CD4-positive, alpha-beta T cell treated with Interleukin-4 for 1 hour (primary cell): Measurements from ENCODE around the gene TSPAN14.
"Not testable (repeated sequence)": the region's sequence is repeated elsewhere in the genome, so short reads cannot be mapped to it uniquely, and the experiment has no call there.

Experiments
- DNase-seq, 2 donors: peaks; one replicate each; pipeline ENCODE4 v3.0.0-alpha.2; 2020 to 2022

Gene TSPAN14, protein sequence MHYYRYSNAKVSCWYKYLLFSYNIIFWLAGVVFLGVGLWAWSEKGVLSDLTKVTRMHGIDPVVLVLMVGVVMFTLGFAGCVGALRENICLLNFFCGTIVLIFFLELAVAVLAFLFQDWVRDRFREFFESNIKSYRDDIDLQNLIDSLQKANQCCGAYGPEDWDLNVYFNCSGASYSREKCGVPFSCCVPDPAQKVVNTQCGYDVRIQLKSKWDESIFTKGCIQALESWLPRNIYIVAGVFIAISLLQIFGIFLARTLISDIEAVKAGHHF

DNA sequence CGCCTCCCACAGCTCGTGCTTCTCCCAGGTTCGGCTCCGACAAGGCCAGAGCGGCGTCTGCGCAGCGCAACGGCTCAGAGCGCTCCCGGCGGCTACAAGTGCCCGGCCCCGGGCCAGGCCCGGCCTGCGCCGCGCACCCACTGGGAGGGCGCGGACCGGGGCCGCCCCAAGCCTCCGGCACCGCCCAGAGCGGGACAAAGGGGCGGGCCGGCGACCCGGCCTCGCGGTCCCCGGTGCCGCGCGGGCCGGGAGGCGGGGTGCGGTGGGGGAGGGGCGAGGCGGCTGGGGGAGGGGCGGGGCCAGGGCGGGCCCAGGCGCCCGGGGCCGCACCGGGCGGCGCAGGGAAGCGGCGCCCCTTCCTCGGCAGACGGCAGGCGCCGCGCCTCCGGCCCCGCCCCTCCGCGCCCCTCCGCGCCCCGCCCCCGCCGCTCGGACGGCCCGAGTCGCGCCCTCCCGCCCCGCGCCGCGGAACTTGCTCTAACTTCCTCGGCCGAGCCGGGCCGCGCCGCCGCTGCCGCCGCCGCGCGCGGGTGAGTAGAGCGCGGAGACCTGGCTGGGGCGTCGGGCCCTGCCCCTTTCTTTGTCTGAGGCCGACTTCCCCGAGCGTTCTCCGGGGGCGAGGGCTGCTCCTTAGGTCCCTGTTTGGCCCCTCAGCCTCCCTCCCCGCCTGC lies at the start of gene TSPAN14:
Gene TSPAN14 (plus strand): TSS at position 469 of the 671 bp plus-strand sequence. CDS start 34,924 bp downstream, outside the sequence.
- DNase-seq = peak; percentile 81 to 85

DNA sequence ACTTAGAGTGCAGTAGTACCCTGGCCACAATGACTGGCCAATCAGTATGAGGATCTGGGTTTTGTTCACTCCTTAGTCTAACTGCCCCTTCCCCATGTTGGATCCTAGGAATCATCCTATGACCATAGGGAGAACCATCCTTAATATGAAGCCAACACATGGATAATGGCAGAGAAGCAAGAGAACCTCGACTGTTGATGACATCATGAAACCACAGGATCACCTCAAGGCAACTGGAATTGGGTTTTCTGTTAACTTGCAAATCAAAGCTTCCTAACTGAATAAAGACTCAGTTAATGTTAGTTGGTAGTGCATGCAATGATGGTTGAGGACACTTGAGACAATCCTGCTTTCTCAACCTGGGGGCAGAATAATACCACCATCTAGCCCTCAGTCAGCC lies 49.1 kb upstream of the TSPAN14 start:
- DNase-seq = no peak

DNA sequence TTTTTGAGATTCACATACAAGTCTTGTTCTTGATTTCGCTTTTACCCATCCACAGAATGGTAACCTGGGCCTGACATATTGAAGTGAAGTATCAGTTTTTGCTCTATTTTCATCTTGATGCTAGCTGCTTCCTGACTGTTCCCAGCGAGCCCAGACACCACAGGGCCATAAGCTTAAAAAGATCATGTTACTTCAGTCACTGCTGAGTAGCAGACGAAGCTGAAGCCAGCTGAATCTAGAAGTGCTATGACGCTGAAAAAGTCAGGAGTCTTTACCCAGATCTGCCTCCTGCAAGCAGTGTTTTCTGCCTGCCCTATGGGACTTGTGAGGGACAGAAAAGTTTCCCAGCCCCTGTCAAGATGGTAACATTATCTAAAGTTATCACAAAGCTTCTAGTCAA lies 48.5 kb upstream of the TSPAN14 start:
- no peak for DNase-seq

DNA sequence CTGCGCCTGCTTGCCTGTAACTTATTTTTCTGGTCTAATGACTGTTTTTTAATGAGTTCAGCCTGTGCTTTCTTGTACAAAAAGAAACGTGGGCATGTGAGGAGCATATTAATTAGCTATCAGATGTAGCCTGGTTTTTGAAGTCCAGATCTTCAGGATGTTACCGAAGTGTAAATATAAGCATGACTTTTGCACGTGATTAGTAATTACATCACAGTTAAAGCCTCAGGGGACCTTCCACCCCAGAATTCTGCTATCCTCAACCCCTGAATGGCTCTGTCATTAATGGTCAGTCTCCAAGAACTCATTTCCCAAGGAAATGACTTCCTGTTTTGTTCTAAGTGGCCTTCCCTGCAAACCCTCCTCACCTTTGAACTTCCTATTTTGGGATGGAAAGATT lies 47.9 kb upstream of the TSPAN14 start:
- DNase-seq = no peak

DNA sequence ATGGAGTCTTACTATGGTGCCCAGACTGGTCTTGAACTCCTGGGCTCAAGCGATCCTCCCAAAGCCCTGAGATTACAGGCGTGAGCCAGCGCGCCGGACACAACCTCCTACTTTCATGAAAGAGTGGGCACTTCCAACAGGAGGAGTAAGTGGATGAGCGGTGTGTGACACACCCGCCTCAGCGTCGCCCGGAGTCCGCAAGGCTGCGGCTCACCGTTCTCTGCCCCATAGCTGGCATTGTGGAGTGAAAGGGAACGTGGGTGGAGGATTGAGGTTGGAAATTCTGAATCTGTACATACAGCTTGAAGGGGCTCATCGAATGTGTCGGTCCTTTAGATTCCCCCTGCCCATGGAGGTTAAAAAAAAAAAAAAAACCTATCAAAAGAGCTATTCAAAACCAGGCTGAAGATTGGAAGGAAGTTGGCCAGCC lies 46.3 kb upstream of the TSPAN14 start:
- DNase-seq = peak in 1 of 2 donors; percentile 3

DNA sequence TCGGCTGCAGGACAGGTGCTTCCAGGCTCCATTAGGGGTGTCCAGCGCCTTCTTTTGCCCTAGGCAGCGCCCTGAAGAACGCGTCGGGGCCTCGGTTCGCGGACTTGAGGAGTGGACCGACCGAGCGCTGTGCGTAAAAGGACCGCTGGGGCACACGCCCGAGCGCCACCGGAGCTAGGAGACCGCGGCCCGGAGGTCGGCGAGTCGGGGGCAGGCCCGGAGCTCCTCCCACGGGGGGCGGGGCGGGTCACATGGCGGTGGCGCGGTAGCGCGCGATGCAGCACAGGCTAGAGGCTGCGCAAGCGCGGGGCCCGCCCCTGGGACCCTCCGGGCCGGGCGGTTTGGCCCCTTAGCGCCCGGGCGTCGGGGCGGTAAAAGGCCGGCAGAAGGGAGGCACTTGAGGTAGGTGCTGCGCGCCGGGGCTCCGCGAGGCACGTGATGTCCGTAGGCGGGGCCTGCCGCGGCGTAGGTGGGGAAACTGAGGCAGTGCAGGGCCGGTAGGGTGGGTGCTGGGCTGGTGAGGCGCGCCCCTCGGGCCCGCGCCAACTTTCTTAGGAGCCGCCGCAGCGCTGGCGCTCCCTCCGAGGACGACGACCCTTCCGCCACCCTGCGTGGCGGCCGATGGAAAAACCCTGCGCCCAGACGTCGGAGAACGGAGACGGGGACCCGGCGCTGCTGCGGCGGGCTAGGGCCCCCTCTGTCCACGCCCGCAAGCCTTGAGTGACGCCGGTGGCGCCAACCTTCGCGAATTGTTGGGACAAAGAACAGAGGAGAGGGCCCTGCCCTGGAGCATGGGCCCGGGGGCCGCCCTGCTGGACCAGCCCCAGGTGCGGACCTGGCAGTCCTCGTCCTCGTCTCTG lies 45.6 kb upstream of the TSPAN14 start, which contains the start of gene PRXL2A:
Gene PRXL2A (plus strand): TSS at position 310 of the 860 bp plus-strand sequence. CDS start 11,917 bp downstream, outside the sequence.
- peak; percentile 78 to 79 for DNase-seq

DNA sequence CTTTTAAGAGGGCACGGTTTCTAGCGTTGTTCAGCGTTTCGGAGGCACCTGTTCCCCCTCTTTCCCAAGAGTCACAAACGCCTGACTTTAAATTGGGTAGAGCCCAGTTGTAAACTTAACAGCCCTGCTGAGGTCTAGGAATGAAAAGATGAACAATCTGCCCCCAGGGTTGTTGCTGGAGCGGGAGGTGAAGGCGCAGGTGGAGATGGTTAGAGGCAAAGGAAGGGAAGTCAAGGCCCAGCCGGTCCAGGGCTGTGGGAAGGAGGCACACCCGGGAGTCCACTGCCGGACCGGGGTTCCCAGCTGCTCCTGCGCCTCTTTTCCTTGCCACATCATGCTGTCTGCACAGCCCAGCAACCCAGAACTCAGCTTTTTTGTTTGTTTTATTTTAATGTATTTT lies 45.0 kb upstream of the TSPAN14 start:
- DNase-seq = no peak

DNA sequence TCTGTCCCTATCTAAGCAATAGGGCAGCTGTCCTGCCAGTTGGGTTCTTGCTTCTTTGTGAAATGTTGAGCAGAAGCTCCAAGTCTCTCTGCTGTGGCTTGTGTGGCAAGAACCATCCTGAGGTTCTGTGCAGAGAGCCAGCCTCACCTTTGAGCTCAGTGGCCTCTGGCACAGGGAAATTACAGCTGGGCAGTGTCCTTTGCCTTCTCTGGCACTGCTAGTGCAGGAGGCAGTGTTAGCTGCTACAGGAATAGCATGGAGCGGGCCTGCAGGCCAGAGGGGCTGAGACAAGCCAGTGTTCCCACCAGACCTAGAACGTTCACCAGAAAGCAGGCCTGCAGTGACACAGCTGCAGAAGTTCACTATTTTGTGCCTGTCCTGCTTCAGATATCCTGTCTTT lies 44.0 kb upstream of the TSPAN14 start:
- DNase-seq = no peak

DNA sequence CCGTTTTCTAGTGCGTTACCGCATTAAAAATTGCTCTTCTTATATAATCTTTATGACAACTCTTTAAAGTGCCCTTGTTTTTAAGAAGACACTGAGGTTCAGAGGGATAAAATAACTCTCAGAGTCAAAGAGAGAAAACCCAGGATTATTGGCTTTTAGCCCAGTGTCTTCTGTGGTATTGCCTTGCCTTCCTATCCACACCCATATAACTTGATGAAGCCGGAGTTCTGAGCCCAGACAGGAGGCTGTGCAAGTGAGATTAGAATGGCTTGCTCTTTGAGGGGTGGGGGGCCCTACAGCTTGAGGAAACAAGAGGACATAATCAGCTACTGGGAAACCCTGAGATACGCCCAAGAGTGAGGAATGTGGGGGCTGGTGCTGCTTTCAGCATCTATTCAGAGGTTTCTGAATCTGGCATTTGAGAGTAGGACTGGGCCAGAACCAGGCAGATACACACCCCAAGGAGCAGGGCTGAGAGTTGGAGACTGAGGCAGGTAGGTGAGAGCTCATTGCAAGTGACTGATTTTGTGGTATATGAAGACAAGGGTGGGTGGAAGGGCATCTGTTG lies 43.4 kb upstream of the TSPAN14 start:
- DNase-seq = no peak

DNA sequence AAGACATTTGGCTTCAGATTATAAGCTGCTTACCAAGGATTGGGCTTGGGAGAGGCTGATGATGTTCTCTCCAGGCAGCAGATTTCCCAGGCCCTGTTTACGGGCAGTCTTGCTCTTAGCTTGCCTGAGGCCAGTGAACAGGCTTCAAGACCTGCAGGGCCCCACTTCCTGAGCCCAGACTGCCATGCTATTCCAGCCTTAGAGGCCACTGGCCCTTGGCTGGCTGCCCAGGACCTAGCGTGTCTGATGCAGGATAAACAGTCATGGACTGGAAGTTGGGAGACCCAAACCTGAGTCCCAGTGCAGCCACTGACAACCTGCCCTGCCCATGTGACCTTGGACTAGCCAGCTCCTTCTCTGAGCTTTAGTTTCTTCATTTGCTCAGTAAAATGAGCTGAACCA lies 42.8 kb upstream of the TSPAN14 start:
- no peak for DNase-seq

DNA sequence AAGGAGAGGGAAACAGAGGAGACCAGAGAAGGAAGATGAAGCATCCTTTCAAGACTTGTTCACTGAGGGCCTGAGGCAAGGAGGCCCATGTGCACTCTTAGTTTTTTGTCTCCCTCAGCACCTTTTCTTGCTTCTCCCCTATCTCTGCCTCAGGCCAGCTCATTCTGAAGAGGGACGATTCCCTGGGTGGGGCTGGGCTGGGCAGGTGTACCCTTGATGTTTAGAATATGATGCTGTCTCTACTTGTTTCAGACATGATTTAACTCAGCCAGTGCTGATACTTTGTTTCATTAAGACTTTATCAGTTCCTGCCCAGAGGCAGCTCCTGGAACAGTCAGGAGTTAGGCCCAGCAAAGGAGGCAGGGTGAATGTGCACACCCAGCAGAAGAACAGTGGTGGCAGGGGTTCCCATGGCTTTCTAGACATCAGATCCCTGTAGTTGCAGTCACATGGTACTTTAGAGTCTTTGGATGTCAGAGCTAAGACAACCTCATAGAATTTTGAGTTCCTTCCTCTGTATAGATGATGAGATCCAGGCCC lies 42.4 kb upstream of the TSPAN14 start:
- DNase-seq = no peak

DNA sequence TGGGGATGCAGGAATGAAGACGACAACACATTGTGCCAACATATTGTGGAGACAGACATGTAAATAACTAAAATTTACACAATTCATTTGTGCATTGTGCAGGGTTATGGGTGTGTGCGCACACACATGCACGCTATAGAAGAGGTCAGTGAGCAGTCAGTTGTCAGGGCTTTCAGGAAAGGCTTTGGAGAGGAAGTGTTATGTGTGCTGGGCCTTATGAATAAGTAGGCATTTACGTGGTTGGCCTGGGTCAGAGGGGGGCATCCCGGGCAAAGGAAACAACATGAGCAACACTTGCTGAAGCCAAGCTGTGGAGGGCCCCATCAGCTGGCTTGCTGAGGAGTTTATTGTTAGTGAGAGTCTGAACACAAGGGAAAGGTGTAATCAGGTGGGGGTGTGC lies 41.6 kb upstream of the TSPAN14 start:
- no peak for DNase-seq

DNA sequence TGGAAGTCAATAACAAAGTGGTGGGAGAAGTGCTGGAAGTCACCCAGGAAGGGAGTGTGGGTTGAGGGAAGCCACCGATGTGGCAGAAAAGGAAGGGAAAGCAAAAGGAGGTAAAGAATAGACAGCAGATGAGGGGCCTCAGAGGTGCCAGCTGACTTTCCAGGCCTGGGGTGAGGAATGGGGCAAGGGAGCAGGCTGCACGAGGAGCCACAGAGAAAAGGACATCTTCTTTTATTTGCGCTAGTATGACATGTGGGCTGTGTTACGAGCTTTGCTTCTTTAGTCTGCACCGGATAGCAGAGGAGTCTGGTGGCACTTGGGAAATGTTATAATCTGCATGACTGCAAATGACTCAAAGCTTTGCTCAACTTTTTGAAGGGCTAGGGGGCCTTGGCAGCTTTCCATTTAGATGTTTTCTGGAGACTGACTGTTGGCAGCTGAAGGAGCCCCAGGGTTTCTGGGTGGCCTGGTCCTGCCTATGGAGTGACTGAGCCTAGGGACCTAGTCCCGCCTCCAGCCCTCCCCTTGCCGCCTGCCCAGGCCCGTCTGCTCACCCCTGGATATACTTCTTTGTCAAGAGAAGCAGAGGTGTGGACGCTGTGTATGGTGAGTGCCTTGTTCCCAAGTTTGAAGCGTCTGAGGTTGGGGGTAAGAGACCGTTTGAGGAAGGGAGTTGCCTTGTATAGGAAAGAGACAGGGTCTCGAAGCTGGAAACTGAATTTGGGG lies 40.7 kb upstream of the TSPAN14 start:
- DNase-seq = no peak

DNA sequence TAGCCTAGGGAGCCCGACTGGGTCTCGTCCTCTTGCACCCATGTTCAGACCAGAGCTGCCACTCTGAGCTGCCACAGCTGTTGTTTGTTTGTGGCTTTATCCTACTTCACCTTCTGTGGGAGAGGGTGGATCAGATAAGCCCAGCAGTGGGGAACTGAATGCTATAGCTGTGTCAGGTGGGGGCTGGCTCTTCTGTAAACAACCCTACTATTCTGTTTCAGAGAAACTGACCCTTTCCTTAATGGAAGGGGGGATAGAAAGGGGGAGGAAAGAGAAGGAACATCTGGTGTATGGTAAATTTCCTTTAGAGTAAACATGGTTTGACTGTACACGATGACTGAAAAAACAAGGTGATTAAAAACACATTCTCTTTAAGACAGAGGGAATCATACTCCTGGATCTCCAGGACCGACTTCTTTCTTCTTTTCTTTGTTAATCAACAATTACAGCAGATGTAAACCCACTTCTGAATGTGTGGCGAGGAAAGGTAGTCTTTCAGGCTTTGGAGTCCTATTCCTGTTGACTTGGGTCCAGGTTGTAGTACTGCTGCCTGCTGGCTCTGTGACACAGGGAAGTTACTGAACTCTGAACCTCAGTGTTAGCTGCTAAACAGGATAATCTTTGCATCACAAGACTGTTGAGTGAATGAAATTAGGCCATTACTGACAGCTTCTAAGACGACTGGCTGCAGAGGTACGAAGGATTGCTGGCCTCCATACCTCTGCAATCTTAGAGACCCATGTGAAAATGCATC lies 39.8 kb upstream of the TSPAN14 start:
- no peak for DNase-seq

DNA sequence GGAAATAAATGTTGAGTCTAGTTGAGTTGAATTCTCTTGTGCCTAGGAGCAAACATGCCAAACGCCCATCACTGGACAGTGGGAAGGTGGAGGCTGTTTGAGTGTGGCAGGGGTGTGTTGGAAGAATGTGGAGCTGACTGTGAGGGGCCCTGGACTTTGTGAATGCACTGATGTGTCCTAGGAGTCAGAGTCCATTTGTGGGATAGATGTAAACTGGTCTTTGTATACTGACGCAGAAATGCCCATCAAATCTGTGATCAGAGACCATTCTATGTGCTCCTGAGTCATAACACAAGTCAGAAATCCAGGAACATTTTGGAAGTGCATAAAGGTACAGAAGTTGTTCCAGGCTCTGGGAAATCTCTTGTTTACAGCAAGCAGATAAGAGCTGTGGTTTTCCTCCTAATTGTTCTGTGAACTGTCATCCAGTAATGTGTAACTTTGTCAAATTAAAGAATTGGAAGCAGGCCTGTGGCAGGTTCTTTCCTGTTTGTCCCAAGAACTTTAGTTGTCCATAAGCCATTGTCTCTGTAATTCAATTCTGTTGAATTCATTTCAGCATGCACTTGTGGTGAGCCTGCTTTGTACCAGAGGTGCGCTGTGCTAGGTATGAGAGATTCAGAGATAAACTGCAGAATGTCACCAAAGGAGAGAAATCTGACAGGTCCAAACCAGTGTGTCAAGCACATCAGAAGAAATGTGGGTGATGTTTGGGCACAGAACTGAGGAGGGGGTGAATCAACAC lies 38.2 kb upstream of the TSPAN14 start:
- DNase-seq = no peak

DNA sequence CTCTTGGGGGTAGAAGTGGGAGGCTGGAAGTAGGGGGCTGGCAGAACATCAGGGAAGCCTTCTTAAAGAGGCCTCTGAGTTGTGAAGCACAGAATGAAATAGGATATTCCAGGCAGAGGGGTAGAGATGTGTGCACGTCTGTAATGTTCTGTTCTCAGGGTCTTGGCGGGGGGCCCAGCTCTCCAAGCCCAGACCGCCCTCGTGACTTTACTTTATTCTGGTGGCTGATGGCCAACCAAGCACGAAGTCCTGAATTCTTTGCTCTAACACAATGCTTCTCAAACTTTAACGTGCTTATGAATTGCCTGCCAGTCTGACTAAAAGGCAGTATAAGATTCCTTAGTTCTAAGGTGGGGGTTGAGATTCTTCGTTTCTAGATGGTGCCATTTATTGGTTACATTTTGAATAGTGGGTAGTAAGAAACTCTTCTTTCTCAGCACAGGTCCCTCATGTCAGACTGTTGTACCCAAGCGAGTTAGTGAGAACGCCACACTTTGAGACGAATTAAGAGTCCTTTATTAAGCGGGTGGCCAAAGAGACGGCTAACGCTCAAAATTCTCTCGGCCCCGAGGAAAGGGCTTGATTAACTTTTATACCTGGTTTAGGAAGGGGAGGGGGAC lies 37.5 kb upstream of the TSPAN14 start:
- no peak for DNase-seq

DNA sequence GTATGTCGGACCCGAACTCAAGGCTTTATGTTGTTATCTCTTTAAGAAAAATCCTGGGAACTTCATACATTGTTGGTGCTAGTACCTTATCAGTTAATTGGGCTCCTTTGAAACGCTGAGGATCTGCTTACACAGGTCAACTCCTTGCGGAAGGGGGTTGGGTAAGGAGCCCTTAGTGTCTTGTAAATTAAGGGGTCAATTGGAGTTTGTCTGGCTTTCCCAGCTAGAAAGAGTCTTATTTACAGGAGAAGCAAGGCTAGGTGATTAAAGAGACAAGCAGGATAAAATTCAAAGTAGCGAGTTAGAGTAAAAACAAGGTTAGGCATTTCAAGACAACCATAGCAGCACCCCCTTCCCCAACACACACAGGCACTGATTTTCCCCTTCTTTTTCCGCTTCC lies 36.9 kb upstream of the TSPAN14 start:
- not testable (repeated sequence) for DNase-seq

DNA sequence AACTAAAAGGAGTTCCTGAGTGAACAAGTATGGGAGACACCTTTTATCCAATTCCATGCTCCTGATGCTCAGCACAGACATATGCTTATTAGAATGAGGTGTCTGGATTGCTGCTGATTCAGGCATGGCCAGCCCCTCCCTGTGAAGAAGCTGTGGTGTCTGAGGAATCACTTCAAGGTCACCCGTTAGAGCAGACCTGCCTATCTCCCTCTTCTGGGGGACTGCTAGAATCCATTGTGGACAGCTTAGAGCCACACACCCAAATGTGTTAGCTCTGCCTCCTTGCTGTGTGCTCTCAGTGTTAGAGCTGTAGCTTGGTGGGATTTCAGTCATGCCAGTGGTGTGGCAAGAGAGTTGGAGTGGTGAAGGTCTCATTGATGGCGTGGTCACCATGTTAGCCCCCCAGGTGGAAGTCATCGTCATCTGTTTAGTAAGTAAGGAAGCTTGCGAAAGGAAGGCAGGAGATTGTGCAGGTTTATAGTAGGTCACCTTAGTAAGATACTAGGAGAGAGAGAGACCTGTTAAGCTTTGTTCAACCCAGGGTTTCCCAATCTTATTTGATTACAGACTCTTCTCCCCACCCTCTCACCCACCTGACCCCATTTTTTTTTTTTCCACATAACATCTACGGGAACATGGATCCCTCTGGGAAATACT lies 32.9 kb upstream of the TSPAN14 start:
- no peak for DNase-seq

DNA sequence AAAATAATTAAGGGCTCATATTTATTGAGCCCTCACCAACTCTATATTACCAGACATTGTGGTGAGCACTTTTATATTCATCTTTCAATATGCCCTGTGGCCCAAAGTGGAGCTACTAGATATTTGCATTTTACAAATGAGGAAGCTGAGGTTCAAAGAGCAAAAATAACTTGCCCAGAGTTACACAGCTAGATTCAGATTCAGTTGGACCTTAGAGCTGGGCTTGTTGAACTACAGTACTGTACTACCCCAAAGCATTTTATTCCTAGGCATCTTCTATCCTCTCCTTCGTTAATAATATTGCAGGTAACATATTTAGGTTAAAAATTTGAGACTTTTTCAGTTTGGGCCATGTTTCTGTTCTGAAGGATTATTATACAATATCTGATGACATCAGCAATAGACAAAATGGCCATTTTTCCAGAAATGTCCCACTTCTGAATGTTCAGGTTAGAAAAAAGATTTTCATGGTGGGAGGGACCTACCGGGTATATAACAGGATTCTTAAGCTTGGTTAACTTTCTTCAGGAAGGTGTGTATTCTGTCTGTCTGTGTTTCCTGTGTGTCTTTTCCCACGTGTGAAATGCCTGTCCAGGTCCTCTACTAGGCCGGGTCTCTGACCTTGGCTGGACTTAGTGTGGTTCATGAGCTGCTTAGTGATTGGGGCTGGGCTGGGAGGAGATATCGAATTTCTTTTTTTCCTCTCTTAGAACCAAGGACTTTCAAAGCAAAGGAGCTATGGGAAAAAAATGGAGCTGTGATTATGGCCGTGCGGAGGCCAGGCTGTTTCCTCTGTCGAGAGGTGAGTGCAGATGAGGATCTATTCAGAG lies 32.2 kb upstream of the TSPAN14 start:
- no peak for DNase-seq
